Activated T-cell treated with anti-CD3 and anti-CD28 coated beads, Interleukin-2, amount 50 U/mL, for 48 hours (primary cell): Measurements from ENCODE around the gene COX5A.
"Not testable (repeated sequence)": the region's sequence is repeated elsewhere in the genome, so short reads cannot be mapped to it uniquely, and the experiment has no call there.

Experiments used
- DNase-seq, 2 experiments: peaks; one replicate each; pipeline ENCODE4 v3.0.0-alpha.2; 2020

The COX5A gene

GRCh38 chr15:74896316-74896715, 41.6 kb downstream of the COX5A start:
- DNase-seq, result no peak

GRCh38 chr15:74895830-74896229, 42.0 kb downstream of the COX5A start:
- no peak for DNase-seq

GRCh38 chr15:74894383-74894782, 43.5 kb downstream of the COX5A start:
- not testable (repeated sequence) for DNase-seq

DNA sequence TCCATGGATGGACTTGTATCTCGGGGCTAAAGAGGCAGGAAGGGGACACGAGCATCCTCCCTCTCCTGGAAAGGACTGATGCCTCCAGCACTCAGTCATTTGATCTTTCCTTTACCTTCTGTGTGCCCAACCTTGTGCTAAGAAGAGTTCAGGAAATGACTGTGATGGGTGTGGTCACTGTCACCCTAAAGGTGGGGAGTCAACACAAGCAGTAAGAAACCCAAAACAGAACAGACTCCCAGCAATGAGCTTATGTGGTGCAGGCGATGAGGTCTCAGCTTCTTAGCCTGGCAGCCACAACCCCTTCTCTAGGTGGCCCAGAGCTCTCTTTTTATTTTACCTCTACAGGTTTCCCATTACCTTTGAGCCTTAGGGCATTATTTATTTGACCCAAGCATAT, 44.2 kb downstream of the COX5A start:
- no peak for DNase-seq

DNA sequence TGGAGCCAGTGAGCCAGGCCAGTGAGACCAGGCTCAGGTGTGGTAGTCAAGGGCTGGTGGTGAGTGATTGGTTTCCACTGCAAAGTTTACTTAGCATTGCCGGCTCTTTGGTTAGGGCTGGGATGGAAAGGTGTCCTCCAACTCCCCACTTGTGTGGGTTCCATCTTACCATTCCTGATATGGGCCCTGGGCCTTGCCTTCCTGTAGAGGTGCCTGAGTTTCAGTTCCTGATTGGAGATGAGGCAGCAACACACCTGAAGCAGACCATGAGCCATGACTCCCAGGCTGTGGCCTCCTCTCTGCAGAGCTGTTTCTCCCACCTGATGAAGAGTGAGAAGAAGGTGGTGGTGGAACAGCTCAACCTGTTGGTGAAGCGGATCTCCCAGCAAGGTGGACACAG, 44.9 kb downstream of the COX5A start:
- no peak for DNase-seq

DNA sequence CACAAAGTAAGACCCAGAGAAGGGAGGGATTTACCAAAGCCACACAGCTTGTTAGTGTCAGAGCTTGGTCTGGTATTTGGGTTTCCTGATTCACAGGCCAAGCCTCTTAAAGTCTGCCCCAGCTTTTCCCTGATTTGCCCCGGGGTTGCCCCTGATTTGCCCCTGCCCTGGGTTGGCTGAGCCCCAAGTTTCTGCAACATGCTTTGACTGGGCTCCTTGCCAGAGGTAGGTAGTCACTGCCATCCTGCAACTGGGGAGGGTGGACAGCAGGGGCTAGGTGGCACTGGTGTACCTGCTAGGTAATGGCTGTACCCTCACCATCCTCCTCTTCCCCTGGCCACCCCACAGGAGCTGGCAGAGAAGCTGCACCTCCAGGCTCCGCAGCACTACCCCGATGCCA, 45.6 kb downstream of the COX5A start:
- no peak for DNase-seq

- no peak for DNase-seq
These were observed 46.4 kb downstream of the COX5A start for GRCh38 chr15:74891469-74891868.

GRCh38 chr15:74890665-74890960, 47.3 kb downstream of the COX5A start:
- no peak for DNase-seq

GRCh38 chr15:74889883-74890664, 47.8 kb downstream of the COX5A start, which contains the start of gene MPI:
Gene MPI, plus strand, starts transcription at chr15:74890042. Its CDS starts 32 bp downstream, at chr15:74890074.
- peak; percentile 93 to 94 for DNase-seq

DNA sequence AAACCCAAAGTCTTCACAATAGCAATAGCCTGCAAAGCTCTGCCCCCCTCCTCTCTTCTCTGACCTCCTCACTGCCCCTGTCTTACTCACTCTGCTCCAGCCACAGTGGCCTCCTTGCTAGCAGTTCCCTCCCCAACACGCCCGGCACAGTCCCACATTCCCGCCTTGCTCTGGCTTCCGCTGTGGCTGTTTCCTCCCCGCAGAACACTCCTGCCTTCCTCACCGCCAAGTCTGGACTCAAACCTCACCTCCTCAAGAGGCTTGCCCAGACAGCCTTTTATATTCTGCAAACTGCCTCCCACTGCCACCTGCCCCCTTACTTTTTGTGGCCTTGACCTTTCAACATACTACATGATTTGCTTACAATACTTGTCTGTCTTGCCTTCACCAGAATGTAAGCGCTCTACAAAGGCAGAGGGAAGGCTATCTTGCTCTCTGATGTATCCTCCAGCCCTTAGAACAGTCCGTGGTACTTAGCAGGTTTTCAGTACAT, 48.4 kb downstream of the COX5A start:
- no peak for DNase-seq

DNA sequence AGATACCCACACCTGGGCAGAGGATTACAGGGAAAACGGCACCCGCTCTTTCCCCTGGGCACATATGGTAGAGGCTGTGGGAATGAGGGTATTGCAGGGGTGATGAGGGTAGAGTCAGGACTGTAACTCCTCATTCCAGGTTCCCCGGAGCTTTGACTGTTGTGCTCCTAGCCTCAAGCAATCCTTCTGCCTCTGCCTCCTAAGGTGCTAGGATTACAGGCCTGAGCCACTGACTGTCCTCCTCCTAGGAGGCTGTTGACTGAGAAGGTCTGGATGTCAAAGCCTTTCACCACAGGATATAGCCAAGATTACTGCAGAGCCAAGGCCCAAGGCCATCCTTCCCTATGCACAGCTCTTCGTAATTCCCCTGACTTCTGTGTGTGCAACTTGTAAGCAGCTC, 49.2 kb downstream of the COX5A start:
- DNase-seq, result no peak

GRCh38 chr15:74887537-74888193, 50.2 kb downstream of the COX5A start:
- not testable (repeated sequence) for DNase-seq

DNA sequence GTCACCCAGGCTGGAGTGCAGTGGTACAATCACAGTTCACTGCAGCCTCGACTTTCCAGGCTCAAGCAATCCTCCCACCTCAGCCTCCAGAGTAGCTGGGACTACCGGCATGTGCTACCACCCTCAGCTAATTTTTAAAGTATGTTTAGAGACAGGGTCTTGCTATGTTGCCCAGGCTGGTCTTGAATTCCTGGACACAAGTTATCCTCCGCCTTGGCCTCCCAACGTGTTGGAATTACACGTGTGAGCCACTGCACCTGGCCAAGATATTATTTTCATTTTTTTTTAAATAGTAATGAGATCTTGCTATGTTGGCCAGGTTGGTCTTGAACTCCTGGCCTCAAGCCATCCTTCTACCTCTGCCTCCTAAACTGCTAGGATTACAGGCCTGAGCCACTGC, 52.4 kb downstream of the COX5A start:
- DNase-seq, result no peak

DNA sequence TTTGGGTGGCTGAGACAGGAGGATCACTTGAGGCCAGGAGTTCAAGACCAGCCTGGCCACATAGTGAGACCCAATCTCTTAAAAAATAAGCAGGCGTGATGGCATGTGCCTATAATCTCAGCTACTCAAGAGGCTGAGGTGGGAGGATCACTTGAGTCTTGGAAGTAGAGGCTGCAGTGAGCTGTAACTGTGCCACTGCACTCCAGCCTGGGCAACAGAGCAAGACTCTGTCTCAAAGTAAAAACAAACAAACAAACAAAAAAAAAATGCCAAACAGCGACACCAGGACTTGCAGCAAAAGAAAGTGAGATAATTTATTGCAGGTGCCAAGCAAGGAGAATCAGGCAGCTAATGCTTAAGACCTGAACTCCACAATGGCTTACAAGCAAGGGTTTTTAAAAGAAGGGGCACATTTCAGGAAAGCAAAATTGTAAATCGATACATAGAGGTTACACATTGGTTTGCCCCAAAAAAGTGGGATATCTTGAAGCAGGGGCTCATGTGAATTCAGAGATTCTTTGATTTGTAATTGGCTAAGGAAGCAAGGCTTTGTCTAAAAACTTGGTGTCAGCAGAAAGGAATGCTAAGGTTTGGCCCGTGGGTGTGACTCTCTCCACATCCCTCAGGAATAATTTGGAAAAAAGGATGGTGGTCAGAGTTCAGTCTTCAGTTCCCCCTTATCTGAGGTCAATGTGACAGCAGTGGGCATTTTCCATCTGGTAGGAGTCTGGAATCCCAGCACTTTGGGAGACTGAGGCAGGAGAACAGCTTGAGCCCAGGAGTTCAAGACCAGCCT, 53.2 kb downstream of the COX5A start:
- DNase-seq, result no peak

GRCh38 chr15:74882528-74882927, 55.3 kb downstream of the COX5A start:
- DNase-seq, result no peak

DNA sequence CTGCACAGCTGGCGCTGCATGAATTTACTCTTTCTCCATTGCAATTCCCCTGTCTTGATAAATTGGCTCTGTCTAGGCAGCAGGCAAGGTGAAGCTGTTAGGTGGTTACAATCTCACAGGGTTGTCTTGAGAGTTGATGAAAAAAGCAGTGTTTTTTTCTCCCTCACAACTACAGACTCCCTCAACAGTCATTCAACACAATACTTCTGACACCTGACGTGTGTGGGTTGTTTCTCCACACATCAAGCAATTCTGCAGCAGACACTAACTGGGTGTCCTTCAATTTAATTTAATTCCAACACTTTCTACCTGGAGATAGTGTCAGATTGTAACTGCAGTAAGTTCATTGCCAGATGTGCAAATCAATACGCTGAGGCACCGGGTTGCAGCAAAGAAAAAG, 59.6 kb downstream of the COX5A start:
- no peak for DNase-seq

DNA sequence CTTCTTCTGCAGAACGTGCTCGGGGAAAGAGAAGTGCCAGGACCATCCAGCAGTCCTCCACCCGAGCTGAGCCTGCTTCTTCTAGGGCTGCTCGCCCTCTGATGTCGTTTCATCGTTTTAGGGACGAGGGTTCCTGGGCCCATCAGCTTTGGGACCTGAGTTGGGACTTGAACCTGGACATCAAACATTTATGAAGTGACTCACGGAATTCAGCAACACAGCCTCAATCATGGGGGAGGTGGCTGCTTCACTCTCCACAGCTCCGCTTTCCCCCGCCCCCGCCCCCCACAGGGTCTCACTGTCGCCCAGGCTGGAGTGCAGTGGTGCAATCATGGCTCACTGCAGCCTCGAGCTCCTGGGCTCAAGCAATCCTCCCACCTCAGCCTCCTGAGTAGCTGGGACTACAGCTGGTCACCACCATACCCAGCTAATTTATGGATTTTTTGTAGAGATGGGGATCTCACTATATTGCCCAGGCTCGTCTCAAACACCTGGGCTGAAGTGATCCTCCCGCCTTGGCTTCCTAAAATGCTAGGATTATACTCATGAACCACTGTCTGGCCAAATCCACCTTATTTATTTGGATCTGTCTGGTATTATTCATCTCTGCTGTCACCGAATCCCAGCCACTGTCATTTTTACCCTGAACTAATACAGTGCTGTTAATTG, 64.0 kb downstream of the COX5A start:
- DNase-seq, result peak in 1 of 2 experiments; percentile 55

GRCh38 chr15:74873036-74873755, 64.7 kb downstream of the COX5A start, which contains the start of gene SCAMP2:
Gene SCAMP2, minus strand, starts transcription at chr15:74873365. Its CDS starts 110 bp downstream, at chr15:74873255.
- DNase-seq, result peak; percentile 93

- no peak for DNase-seq
These were observed 65.2 kb downstream of the COX5A start for GRCh38 chr15:74872702-74873035.

- no peak for DNase-seq
These were observed 67.2 kb downstream of the COX5A start for GRCh38 chr15:74870436-74871215.
